Measurements from ENCODE around the gene VMAC. TPM values are rescaled to one million over a fixed set of nuclear protein-coding genes. Genes with fewer than 3 reads are reported as not detected.

VMAC gene
- total RNA-seq, 1 donor from 2014 or later: 7.1 TPM

- peaks cover 7% of the 10 kb centered on the region for H3K4me1 Mint-ChIP-seq (ENCODE audit: unreplicated experiment)
- no peak for TF ChIP-seq CTCF (conservative IDR thresholded peaks at IDR 0.05)
Measured at GRCh38 chr19:5908773-5909442, 4.2 kb downstream of the VMAC start.

GRCh38 chr19:5910638-5910907 lies 5.9 kb downstream of the VMAC start:
- H3K4me3 Mint-ChIP-seq: no peak overlapping the region
- H3K27ac Mint-ChIP-seq: no peak overlapping the region
- no peak for TF ChIP-seq CTCF (conservative IDR thresholded peaks at IDR 0.05)
- peaks cover 7% of the 10 kb centered on the region for H3K4me1 Mint-ChIP-seq (ENCODE audit: unreplicated experiment)
- no peaks in the 10 kb centered on the region for H3K27me3 Mint-ChIP-seq
- H3K36me3 Mint-ChIP-seq: no peaks in the 10 kb centered on the region
- DNase-seq (ENCODE audit: extremely low spot score, unreplicated experiment): no peak
- H3K9me3 Mint-ChIP-seq: no peaks in the 10 kb centered on the region

More at GRCh38 chr19:5908773-5909442, 4.2 kb downstream of the VMAC start:
- H3K36me3 Mint-ChIP-seq: no peaks in the 10 kb centered on the region
- no peaks in the 10 kb centered on the region for H3K27me3 Mint-ChIP-seq
- no peak overlapping the region for H3K27ac Mint-ChIP-seq
- H3K4me3 Mint-ChIP-seq: no peak overlapping the region
- DNase-seq (ENCODE audit: extremely low spot score, unreplicated experiment): no peak
- no peaks in the 10 kb centered on the region for H3K9me3 Mint-ChIP-seq

- Mint-ChIP-seq H3K27ac (no peak overlapping the region), H3K4me3 (no peak overlapping the region), H3K9me3 (no peaks in the 10 kb centered on the region), H3K4me1 (ENCODE audit: unreplicated experiment) (peaks cover 7% of the 10 kb centered on the region), H3K36me3 (no peaks in the 10 kb centered on the region), H3K27me3 (no peaks in the 10 kb centered on the region)
- TF ChIP-seq CTCF (conservative IDR thresholded peaks at IDR 0.05): no peak
- DNase-seq (ENCODE audit: extremely low spot score, unreplicated experiment): no peak
Measured at GRCh38 chr19:5911366-5911765, 6.7 kb downstream of the VMAC start.

GRCh38 chr19:5913739-5914357 lies 9.2 kb downstream of the VMAC start, which contains the start of gene CAPS:
CAPS (plus strand) TSS chr19:5914254; CDS start chr19:5914407, 153 bp downstream.
- no peaks in the 10 kb centered on the region for H3K9me3 Mint-ChIP-seq
- peak within 1 kb of the TSS; percentile 52 for H3K4me3 Mint-ChIP-seq

GRCh38 chr19:5914358-5914774 lies 9.7 kb downstream of the VMAC start:
- H3K9me3 Mint-ChIP-seq: no peaks in the 10 kb centered on the region
- peak overlapping the region; percentile 52 for H3K4me3 Mint-ChIP-seq
- TF ChIP-seq CTCF (conservative IDR thresholded peaks at IDR 0.05): no peak
- DNase-seq (ENCODE audit: extremely low spot score, unreplicated experiment): no peak
- peak overlapping the region; percentile 80 for H3K27ac Mint-ChIP-seq
- H3K27me3 Mint-ChIP-seq: no peaks in the 10 kb centered on the region
- H3K4me1 Mint-ChIP-seq (ENCODE audit: unreplicated experiment): peaks cover 4% of the 10 kb centered on the region
- no peaks in the 10 kb centered on the region for H3K36me3 Mint-ChIP-seq

More at GRCh38 chr19:5913739-5914357, 9.2 kb downstream of the VMAC start, which contains the start of gene CAPS:
- peaks cover 4% of the 10 kb centered on the region for H3K4me1 Mint-ChIP-seq (ENCODE audit: unreplicated experiment)
- H3K27ac Mint-ChIP-seq: peak within 1 kb of the TSS; percentile 80
- no peaks in the 10 kb centered on the region for H3K27me3 Mint-ChIP-seq
- DNase-seq (ENCODE audit: extremely low spot score, unreplicated experiment): no peak
- TF ChIP-seq CTCF (conservative IDR thresholded peaks at IDR 0.05): no peak
- H3K36me3 Mint-ChIP-seq: no peaks in the 10 kb centered on the region
